Measurements from ENCODE around the gene STAB1.
A peak's percentile ranks its signal among the peaks of the same experiment; 100 is the strongest.

The STAB1 gene
- long read RNA-seq = 0 reads

- DNase-seq (ENCODE audit: low read depth in 1 of 2, low spot score in 1 of 2) = no peak
- H3K27me3 ChIP-seq (ENCODE audit: insufficient read depth, poor library complexity, severe bottlenecking) = no peaks in the 10 kb centered on the region
- TF ChIP-seq POLR2AphosphoS5 (IDR thresholded peaks at IDR 0.05; ENCODE audit: low read depth) = no peak
- no peak for TF ChIP-seq SPI1 (IDR thresholded peaks at IDR 0.05; ENCODE audit: borderline replicate concordance, low read depth)
- TF ChIP-seq, protein P1, sequence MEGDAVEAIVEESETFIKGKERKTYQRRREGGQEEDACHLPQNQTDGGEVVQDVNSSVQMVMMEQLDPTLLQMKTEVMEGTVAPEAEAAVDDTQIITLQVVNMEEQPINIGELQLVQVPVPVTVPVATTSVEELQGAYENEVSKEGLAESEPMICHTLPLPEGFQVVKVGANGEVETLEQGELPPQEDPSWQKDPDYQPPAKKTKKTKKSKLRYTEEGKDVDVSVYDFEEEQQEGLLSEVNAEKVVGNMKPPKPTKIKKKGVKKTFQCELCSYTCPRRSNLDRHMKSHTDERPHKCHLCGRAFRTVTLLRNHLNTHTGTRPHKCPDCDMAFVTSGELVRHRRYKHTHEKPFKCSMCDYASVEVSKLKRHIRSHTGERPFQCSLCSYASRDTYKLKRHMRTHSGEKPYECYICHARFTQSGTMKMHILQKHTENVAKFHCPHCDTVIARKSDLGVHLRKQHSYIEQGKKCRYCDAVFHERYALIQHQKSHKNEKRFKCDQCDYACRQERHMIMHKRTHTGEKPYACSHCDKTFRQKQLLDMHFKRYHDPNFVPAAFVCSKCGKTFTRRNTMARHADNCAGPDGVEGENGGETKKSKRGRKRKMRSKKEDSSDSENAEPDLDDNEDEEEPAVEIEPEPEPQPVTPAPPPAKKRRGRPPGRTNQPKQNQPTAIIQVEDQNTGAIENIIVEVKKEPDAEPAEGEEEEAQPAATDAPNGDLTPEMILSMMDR (IDR thresholded peaks at IDR 0.05; ENCODE audit: insufficient read depth, low read length) = no peak
- no peak for TF ChIP-seq GABPA (IDR thresholded peaks at IDR 0.05; ENCODE audit: low read depth)
- TF ChIP-seq REST (IDR thresholded peaks at IDR 0.05; ENCODE audit: insufficient replicate concordance, low read depth) = no peak
- H3K4me3 ChIP-seq (replicated peaks; ENCODE audit: insufficient read depth, low read length) = no peak within 1 kb of the TSS
- H3K27ac ChIP-seq (replicated peaks) = no peak within 1 kb of the TSS
These were observed at the start of gene STAB1 for GRCh38 chr3:52494886-52495495. Gene STAB1, plus strand, starts transcription at chr3:52495338. Its CDS starts 76 bp downstream, at chr3:52495414.

- Histone ChIP-seq H3K4me3 (replicated peaks; ENCODE audit: insufficient read depth, low read length) (no peak overlapping the region), H3K27me3 (ENCODE audit: insufficient read depth, poor library complexity, severe bottlenecking) (no peaks in the 10 kb centered on the region), H3K27ac (replicated peaks) (no peak overlapping the region)
- DNase-seq (ENCODE audit: low read depth in 1 of 2, low spot score in 1 of 2) = no peak
- no peak for TF ChIP-seq SPI1 (IDR thresholded peaks at IDR 0.05; ENCODE audit: borderline replicate concordance, low read depth)
- TF ChIP-seq, protein P1 (IDR thresholded peaks at IDR 0.05; ENCODE audit: insufficient read depth, low read length) = no peak
These were observed 49.1 kb upstream of the STAB1 start for GRCh38 chr3:52446042-52446441.

- Histone ChIP-seq H3K4me3 (replicated peaks; ENCODE audit: insufficient read depth, low read length) (no peak overlapping the region), H3K27me3 (ENCODE audit: insufficient read depth, poor library complexity, severe bottlenecking) (no peaks in the 10 kb centered on the region), H3K27ac (replicated peaks) (no peak overlapping the region)
- TF ChIP-seq REST (IDR thresholded peaks at IDR 0.05; ENCODE audit: insufficient replicate concordance, low read depth) = no peak
- TF ChIP-seq SPI1 (IDR thresholded peaks at IDR 0.05; ENCODE audit: borderline replicate concordance, low read depth) = no peak
- TF ChIP-seq POLR2AphosphoS5 (IDR thresholded peaks at IDR 0.05; ENCODE audit: low read depth) = no peak
- TF ChIP-seq GABPA (IDR thresholded peaks at IDR 0.05; ENCODE audit: low read depth) = no peak
- TF ChIP-seq, protein P1 (IDR thresholded peaks at IDR 0.05; ENCODE audit: insufficient read depth, low read length) = peak; percentile 99
- peak; percentile 55 to 71 for DNase-seq (ENCODE audit: low read depth in 1 of 2, low spot score in 1 of 2)
These were observed 48.3 kb upstream of the STAB1 start for GRCh38 chr3:52446631-52447511.

All from HL-60 (cell line).